ENCODE data around the gene DCP1A. TPM values are rescaled to one million over a fixed set of nuclear protein-coding genes. Genes with fewer than 3 reads are reported as not detected.

The DCP1A gene
- total and polyA plus RNA-seq, 9 of the 15 experiments (the other 6 are each of a cell fraction or from before 2014, with no cell fraction given): 6.6 to 33.7 (median 13.3) TPM

GRCh38 chr3:53382106-53382505, 34.8 kb upstream of the DCP1A start (continued):
- TF ChIP-seq E2F1 (CRISPR knock-in tag; IDR thresholded peaks at IDR 0.05) (no peak), STAG1 (CRISPR knock-in tag; IDR thresholded peaks at IDR 0.05; ENCODE audit: borderline replicate concordance) (no peak), JUN (IDR thresholded peaks at IDR 0.05; ENCODE audit: borderline replicate concordance, low read depth, low read length) (no peak), JUN (CRISPR knock-in tag; IDR thresholded peaks at IDR 0.05; ENCODE audit: borderline replicate concordance) (no peak)
- TF ChIP-seq, protein P1, sequence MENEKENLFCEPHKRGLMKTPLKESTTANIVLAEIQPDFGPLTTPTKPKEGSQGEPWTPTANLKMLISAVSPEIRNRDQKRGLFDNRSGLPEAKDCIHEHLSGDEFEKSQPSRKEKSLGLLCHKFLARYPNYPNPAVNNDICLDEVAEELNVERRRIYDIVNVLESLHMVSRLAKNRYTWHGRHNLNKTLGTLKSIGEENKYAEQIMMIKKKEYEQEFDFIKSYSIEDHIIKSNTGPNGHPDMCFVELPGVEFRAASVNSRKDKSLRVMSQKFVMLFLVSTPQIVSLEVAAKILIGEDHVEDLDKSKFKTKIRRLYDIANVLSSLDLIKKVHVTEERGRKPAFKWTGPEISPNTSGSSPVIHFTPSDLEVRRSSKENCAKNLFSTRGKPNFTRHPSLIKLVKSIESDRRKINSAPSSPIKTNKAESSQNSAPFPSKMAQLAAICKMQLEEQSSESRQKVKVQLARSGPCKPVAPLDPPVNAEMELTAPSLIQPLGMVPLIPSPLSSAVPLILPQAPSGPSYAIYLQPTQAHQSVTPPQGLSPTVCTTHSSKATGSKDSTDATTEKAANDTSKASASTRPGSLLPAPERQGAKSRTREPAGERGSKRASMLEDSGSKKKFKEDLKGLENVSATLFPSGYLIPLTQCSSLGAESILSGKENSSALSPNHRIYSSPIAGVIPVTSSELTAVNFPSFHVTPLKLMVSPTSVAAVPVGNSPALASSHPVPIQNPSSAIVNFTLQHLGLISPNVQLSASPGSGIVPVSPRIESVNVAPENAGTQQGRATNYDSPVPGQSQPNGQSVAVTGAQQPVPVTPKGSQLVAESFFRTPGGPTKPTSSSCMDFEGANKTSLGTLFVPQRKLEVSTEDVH (IDR thresholded peaks at IDR 0.05; ENCODE audit: low read depth, partially characterized antibody): no peak
- TF ChIP-seq, protein P2, sequence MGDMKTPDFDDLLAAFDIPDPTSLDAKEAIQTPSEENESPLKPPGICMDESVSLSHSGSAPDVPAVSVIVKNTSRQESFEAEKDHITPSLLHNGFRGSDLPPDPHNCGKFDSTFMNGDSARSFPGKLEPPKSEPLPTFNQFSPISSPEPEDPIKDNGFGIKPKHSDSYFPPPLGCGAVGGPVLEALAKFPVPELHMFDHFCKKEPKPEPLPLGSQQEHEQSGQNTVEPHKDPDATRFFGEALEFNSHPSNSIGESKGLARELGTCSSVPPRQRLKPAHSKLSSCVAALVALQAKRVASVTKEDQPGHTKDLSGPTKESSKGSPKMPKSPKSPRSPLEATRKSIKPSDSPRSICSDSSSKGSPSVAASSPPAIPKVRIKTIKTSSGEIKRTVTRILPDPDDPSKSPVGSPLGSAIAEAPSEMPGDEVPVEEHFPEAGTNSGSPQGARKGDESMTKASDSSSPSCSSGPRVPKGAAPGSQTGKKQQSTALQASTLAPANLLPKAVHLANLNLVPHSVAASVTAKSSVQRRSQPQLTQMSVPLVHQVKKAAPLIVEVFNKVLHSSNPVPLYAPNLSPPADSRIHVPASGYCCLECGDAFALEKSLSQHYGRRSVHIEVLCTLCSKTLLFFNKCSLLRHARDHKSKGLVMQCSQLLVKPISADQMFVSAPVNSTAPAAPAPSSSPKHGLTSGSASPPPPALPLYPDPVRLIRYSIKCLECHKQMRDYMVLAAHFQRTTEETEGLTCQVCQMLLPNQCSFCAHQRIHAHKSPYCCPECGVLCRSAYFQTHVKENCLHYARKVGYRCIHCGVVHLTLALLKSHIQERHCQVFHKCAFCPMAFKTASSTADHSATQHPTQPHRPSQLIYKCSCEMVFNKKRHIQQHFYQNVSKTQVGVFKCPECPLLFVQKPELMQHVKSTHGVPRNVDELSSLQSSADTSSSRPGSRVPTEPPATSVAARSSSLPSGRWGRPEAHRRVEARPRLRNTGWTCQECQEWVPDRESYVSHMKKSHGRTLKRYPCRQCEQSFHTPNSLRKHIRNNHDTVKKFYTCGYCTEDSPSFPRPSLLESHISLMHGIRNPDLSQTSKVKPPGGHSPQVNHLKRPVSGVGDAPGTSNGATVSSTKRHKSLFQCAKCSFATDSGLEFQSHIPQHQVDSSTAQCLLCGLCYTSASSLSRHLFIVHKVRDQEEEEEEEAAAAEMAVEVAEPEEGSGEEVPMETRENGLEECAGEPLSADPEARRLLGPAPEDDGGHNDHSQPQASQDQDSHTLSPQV (IDR thresholded peaks at IDR 0.05): no peak

Data from K562 (cell line).